GM10248 (cell line): ENCODE measurements around the gene LTF.

Source experiments
- CTCF ChIA-PET: fragments of 300-600 bp; sonication (Branson Sonifier 250); formaldehyde crosslinking; extraction: SDS; loops from one replicate; lab custom pipeline; 2021; ENCODE audit warnings: antibody characterized with exemption; lab: Yijun Ruan, JAX
- POLR2A ChIA-PET: fragments of 350-650 bp; sonication (Branson Sonifier 250); formaldehyde crosslinking; extraction: SDS; loops from one replicate; lab custom pipeline; 2020; ENCODE audit warnings: antibody characterized with exemption; lab: Yijun Ruan, JAX
- DNase-seq: peaks from one replicate; pipeline ENCODE4 v3.0.0; 2012; ENCODE audit errors: extremely low spot score
- CTCF ChIP-seq: IDR thresholded peaks from 2 replicates; pipeline ENCODE4 v1.5.1; 2012; ENCODE audit warnings: mild to moderate bottlenecking, low read depth; ENCODE audit errors: extremely low read depth, missing control alignments, control extremely low read depth

LTF gene

GRCh38 chr3:46455231-46456115 is 9.2 kb downstream of the LTF start:
- no peak for TF ChIP-seq CTCF
- ChIA-PET CTCF (interaction anchor here (1.2 to 2.7 kb wide), 2 partner anchors 13 to 103 kb away, joined by 4 to 8 read pairs; no protein-coding TSS in a partner anchor), POLR2A (no interaction called here)
- DNase-seq: no peak

- ChIA-PET CTCF (interaction anchor here (1.2 to 2.7 kb wide), 2 partner anchors 12 to 104 kb away, joined by 4 to 8 read pairs; no protein-coding TSS in a partner anchor), POLR2A (no interaction called here)
- no peak for TF ChIP-seq CTCF
- DNase-seq: no peak
These were observed 10.1 kb downstream of the LTF start for GRCh38 chr3:46454606-46455005.

GRCh38 chr3:46454209-46454595 is 10.5 kb downstream of the LTF start:
- TF ChIP-seq CTCF: no peak
- CTCF ChIA-PET: interaction anchor here (2.7 kb wide), 1 partner anchor 104 kb away, joined by 8 read pairs; no protein-coding TSS in a partner anchor

GRCh38 chr3:46453526-46454208 is 11.0 kb downstream of the LTF start:
- CTCF ChIA-PET: interaction anchor here (1.5 to 2.7 kb wide), 2 partner anchors 36 to 105 kb away, joined by 4 to 8 read pairs; no protein-coding TSS in a partner anchor
- POLR2A ChIA-PET: no interaction called here
- DNase-seq: no peak
- TF ChIP-seq CTCF: no peak

More at GRCh38 chr3:46454209-46454595, 10.5 kb downstream of the LTF start:
- DNase-seq: no peak
- POLR2A ChIA-PET: no interaction called here

- ChIA-PET CTCF (interaction anchor here (0.9 to 3.1 kb wide), 11 partner anchors 9 to 174 kb away, joined by 3 to 11 read pairs (median 4); no protein-coding TSS in a partner anchor), POLR2A (no interaction called here)
- peak; percentile 29 for TF ChIP-seq CTCF
- no peak for DNase-seq
These were observed 14.8 kb downstream of the LTF start for GRCh38 chr3:46449755-46450552.
